Stimulated activated naive CD8-positive, alpha-beta T cell treated with anti-CD3 and anti-CD28 coated beads, Interleukin-15, Interleukin-2, amounts not matched to agents 100 ng/mL and 50 ng/mL, for 24 hours (primary cell): ENCODE data around the gene CCDC169.

Experiments used
- H3K27ac Mint-ChIP-seq: one replicate; pipeline ENCODE4 v1.8.0; 2021; ENCODE audit warnings: mild to moderate bottlenecking, mixed read lengths
- H3K27me3 Mint-ChIP-seq: one replicate; pipeline ENCODE4 v1.8.0; 2021; ENCODE audit warnings: mixed read lengths
- H3K36me3 Mint-ChIP-seq: one replicate; pipeline ENCODE4 v1.8.0; 2021; ENCODE audit warnings: low read depth, mixed read lengths
- H3K4me1 Mint-ChIP-seq: one replicate; pipeline ENCODE4 v1.8.0; 2021; ENCODE audit warnings: low read depth, mixed read lengths
- H3K4me3 Mint-ChIP-seq: one replicate; pipeline ENCODE4 v1.8.0; 2021; ENCODE audit warnings: mild to moderate bottlenecking, mixed read lengths
- H3K9me3 Mint-ChIP-seq: one replicate; pipeline ENCODE4 v1.8.0; 2021; ENCODE audit warnings: mixed read lengths

The CCDC169 gene

DNA sequence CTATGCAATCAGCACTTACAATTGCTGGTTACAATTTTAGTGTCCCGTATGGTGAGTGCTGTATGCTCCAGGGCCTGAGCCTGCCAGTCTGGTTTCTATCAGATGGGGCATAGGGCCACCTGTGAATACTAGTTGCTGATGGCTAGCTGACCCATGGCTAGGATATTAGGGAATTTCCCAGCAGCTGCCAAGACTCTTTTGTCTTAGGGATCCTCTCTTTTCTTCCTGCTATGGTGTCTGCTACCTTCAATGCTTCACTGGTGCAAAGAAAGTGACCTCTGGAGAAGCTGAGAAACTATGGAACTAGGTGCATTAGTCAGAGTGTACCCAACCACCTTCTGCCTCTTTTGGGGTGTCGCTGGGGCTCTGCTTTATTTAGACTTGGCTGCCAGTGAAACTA is 11.6 kb downstream of the CCDC169 start:
- H3K36me3 Mint-ChIP-seq, result no peaks in the 10 kb centered on the region
- H3K4me1 Mint-ChIP-seq, result no peaks in the 10 kb centered on the region

GRCh38 chr13:36282821-36283432 is 14.7 kb downstream of the CCDC169 start:
- H3K27ac Mint-ChIP-seq, result no peak overlapping the region
- peaks cover 12% of the 10 kb centered on the region for H3K27me3 Mint-ChIP-seq
- H3K36me3 Mint-ChIP-seq, result no peaks in the 10 kb centered on the region
- no peaks in the 10 kb centered on the region for H3K4me1 Mint-ChIP-seq
- no peaks in the 10 kb centered on the region for H3K9me3 Mint-ChIP-seq
- no peak overlapping the region for H3K4me3 Mint-ChIP-seq

More for the DNA sequence above, 11.6 kb downstream of the CCDC169 start:
- peaks cover 19% of the 10 kb centered on the region for H3K27me3 Mint-ChIP-seq
- no peak overlapping the region for H3K27ac Mint-ChIP-seq
- H3K9me3 Mint-ChIP-seq, result peaks cover 4% of the 10 kb centered on the region
- no peak overlapping the region for H3K4me3 Mint-ChIP-seq

- Mint-ChIP-seq H3K9me3 (no peaks in the 10 kb centered on the region), H3K36me3 (no peaks in the 10 kb centered on the region), H3K4me3 (no peak overlapping the region), H3K27me3 (peaks cover 4% of the 10 kb centered on the region), H3K27ac (no peak overlapping the region), H3K4me1 (no peaks in the 10 kb centered on the region)
These were observed 22.2 kb downstream of the CCDC169 start for GRCh38 chr13:36275190-36276002.

- no peak overlapping the region for H3K27ac Mint-ChIP-seq
- no peaks in the 10 kb centered on the region for H3K4me1 Mint-ChIP-seq
- H3K36me3 Mint-ChIP-seq, result no peaks in the 10 kb centered on the region
- no peaks in the 10 kb centered on the region for H3K9me3 Mint-ChIP-seq
- H3K4me3 Mint-ChIP-seq, result no peak overlapping the region
- H3K27me3 Mint-ChIP-seq, result peaks cover 12% of the 10 kb centered on the region
These were observed 24.2 kb downstream of the CCDC169 start for GRCh38 chr13:36273431-36273830.

DNA sequence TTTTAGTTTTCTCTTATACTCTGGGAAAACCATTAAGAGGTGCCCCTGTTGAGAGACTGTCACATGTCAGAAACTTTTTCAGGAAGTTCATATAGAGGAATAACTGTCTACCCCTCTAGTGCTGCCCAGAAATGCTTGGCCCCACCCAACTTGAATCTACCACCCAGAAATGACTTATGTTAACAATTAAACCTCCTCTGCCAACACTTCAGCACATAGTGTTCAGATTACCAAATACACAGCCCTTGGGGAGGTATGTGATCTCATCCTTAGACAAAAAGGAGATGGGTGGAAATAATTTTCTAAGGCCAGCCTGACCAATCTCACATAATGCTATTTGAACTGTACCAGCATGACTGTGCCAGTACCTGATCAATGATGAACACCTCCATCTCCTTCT is 35.6 kb downstream of the CCDC169 start:
- H3K9me3 Mint-ChIP-seq, result no peaks in the 10 kb centered on the region
- H3K4me3 Mint-ChIP-seq, result no peak overlapping the region
- H3K36me3 Mint-ChIP-seq, result no peaks in the 10 kb centered on the region
- no peaks in the 10 kb centered on the region for H3K4me1 Mint-ChIP-seq
- H3K27ac Mint-ChIP-seq, result no peak overlapping the region
- no peaks in the 10 kb centered on the region for H3K27me3 Mint-ChIP-seq

DNA sequence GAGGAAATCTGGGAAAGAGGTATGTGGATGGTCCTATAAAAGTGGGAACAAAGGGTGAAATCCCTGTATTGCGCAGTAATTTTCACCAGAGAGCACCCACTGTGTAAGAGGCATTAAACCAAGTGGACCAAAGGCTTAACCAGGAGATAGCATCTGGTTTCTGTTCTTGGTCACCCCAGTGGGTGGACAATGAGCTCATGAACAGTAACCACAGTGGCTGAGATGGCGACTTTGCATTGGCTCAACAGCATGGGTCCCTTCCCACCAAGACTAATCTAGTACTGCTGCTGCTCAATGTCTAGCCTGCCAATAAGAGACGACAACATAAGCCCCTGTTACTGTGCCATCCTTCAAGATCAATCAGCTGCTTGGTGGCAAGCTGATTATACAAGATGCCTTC is 36.6 kb downstream of the CCDC169 start:
- Mint-ChIP-seq H3K36me3 (no peaks in the 10 kb centered on the region), H3K27me3 (no peaks in the 10 kb centered on the region), H3K4me1 (no peaks in the 10 kb centered on the region), H3K4me3 (no peak overlapping the region), H3K27ac (no peak overlapping the region), H3K9me3 (no peaks in the 10 kb centered on the region)

GRCh38 chr13:36259361-36260137 is 38.1 kb downstream of the CCDC169 start:
- Mint-ChIP-seq H3K4me1 (no peaks in the 10 kb centered on the region), H3K9me3 (no peaks in the 10 kb centered on the region), H3K36me3 (no peaks in the 10 kb centered on the region), H3K27ac (no peak overlapping the region), H3K4me3 (no peak overlapping the region), H3K27me3 (no peaks in the 10 kb centered on the region)

DNA sequence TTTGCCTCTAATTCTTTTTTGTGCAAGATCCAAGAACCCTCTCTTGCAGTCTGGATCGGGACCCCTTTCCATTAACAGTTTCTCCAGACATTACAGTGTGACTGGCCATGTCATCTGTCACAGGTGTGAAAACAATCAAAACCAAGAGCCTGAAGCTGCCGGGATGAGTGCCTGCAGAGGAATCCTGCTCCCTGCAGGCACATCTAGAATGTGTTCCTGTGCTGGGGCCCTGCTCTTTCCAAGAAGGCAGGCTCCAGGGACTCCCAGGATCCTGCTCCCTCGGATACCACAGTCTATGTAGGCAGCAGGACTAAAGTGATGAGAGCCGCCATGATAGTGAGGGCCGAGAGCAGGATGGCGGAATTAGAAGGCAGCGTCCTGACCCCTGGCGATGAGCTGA is 38.8 kb downstream of the CCDC169 start:
- Mint-ChIP-seq H3K4me3 (no peak overlapping the region), H3K4me1 (no peaks in the 10 kb centered on the region), H3K27me3 (no peaks in the 10 kb centered on the region), H3K9me3 (no peaks in the 10 kb centered on the region), H3K27ac (no peak overlapping the region), H3K36me3 (no peaks in the 10 kb centered on the region)

DNA sequence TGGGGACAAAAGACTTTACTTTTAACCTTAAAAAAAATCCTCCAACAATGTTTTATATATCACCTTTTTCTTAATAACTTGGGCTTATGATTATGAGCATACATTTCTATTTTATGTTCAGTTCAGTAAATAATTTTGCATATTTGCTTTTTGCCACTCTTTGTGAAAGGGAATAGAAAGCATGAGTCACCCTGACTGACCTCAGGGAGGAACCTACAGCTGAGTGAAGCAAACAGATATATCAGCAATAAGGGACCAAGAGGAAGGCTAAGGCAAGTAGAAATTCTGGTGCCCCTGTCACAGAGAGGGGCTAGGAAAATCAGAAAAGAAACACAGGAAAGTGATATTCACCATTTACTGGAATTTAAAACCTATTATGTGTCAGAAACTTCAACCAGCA is 46.1 kb downstream of the CCDC169 start:
- Mint-ChIP-seq H3K4me3 (no peak overlapping the region), H3K27me3 (no peaks in the 10 kb centered on the region), H3K9me3 (no peaks in the 10 kb centered on the region), H3K36me3 (no peaks in the 10 kb centered on the region), H3K4me1 (no peaks in the 10 kb centered on the region), H3K27ac (no peak overlapping the region)

- Mint-ChIP-seq H3K4me1 (no peaks in the 10 kb centered on the region), H3K36me3 (no peaks in the 10 kb centered on the region), H3K9me3 (no peaks in the 10 kb centered on the region), H3K4me3 (no peak overlapping the region), H3K27ac (no peak overlapping the region), H3K27me3 (no peaks in the 10 kb centered on the region)
These were observed 46.6 kb downstream of the CCDC169 start for GRCh38 chr13:36251017-36251416.

DNA sequence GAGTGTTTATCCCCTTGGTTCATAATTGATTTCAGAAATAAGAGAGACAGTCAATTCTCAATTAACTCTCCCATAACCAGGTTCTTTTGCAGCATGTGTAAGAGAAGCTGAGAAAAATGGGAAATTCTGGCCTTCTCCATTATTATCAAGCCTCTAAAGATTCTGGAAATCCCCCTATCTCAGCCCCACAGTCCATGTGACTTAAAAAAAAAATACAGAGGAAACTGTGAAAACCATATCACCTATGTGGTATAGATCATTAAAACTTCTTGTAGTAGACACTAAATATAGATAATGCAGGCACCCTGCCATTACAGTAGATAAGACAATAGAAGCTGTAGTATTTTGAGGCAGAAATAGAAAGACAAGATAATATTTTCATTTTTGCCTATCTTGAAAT is 48.9 kb downstream of the CCDC169 start:
- no peaks in the 10 kb centered on the region for H3K27me3 Mint-ChIP-seq
- H3K27ac Mint-ChIP-seq, result no peak overlapping the region
- no peaks in the 10 kb centered on the region for H3K9me3 Mint-ChIP-seq
- no peak overlapping the region for H3K4me3 Mint-ChIP-seq
- H3K4me1 Mint-ChIP-seq, result no peaks in the 10 kb centered on the region
- H3K36me3 Mint-ChIP-seq, result no peaks in the 10 kb centered on the region

- no peak overlapping the region for H3K4me3 Mint-ChIP-seq
- no peaks in the 10 kb centered on the region for H3K27me3 Mint-ChIP-seq
- H3K36me3 Mint-ChIP-seq, result no peaks in the 10 kb centered on the region
- no peaks in the 10 kb centered on the region for H3K4me1 Mint-ChIP-seq
- no peak overlapping the region for H3K27ac Mint-ChIP-seq
- no peaks in the 10 kb centered on the region for H3K9me3 Mint-ChIP-seq
These were observed 52.6 kb downstream of the CCDC169 start for GRCh38 chr13:36244990-36245389.

- H3K27me3 Mint-ChIP-seq, result no peaks in the 10 kb centered on the region
- no peaks in the 10 kb centered on the region for H3K36me3 Mint-ChIP-seq
- H3K27ac Mint-ChIP-seq, result no peak overlapping the region
- H3K4me3 Mint-ChIP-seq, result no peak overlapping the region
- H3K9me3 Mint-ChIP-seq, result no peaks in the 10 kb centered on the region
- H3K4me1 Mint-ChIP-seq, result no peaks in the 10 kb centered on the region
These were observed 53.5 kb downstream of the CCDC169 start for GRCh38 chr13:36244073-36244472.

DNA sequence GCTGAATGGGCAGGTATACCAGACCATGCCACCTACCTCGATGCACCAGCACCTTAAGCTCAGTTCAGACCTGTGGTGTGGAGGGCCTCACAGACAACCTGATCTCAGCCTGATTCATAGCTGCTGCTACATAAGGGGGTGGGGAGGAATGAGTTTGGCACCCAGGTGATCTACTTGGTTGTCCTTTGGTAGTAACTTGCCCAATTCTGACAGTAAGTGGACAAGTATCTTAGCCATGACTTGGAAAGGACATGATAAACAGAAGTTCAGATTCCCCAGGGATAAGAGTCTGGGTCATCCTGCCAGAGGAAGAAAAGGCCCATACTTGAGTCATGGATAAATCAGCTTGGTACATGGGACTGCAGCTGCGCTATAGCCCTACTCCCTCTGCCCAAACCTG is 54.9 kb downstream of the CCDC169 start:
- Mint-ChIP-seq H3K27ac (no peak overlapping the region), H3K4me1 (no peaks in the 10 kb centered on the region), H3K36me3 (no peaks in the 10 kb centered on the region), H3K9me3 (no peaks in the 10 kb centered on the region), H3K27me3 (no peaks in the 10 kb centered on the region), H3K4me3 (no peak overlapping the region)

DNA sequence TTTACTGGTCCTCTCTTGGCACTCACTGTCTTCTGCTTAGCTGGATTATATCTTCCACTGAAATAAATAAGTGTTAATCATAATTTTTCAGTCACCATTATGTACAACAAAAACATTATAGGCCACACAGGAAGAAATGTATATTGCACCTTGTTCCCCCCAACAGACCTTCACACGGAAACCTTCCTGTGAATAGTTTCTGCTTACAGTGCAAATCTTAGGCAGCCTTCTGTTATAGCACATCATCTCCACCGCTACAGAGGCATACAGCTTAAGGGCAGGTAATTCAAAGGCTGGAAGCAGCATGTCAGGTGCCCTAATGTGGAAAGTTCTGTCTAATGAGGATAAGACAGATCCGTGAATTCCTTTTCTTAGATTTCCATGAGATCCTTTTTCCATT is 66.4 kb downstream of the CCDC169 start:
- H3K36me3 Mint-ChIP-seq, result no peaks in the 10 kb centered on the region
- peaks cover 14% of the 10 kb centered on the region for H3K9me3 Mint-ChIP-seq
- no peak overlapping the region for H3K27ac Mint-ChIP-seq
- H3K4me1 Mint-ChIP-seq, result no peaks in the 10 kb centered on the region
- H3K27me3 Mint-ChIP-seq, result no peaks in the 10 kb centered on the region
- H3K4me3 Mint-ChIP-seq, result no peak overlapping the region
